NCI-H1694 (cell line): ENCODE measurements around the gene CXCL12.

Experiments used
- DNase-seq: peaks from one replicate; lab custom pipeline; 2025; lab: John Stamatoyannopoulos, UW

The CXCL12 gene

DNA sequence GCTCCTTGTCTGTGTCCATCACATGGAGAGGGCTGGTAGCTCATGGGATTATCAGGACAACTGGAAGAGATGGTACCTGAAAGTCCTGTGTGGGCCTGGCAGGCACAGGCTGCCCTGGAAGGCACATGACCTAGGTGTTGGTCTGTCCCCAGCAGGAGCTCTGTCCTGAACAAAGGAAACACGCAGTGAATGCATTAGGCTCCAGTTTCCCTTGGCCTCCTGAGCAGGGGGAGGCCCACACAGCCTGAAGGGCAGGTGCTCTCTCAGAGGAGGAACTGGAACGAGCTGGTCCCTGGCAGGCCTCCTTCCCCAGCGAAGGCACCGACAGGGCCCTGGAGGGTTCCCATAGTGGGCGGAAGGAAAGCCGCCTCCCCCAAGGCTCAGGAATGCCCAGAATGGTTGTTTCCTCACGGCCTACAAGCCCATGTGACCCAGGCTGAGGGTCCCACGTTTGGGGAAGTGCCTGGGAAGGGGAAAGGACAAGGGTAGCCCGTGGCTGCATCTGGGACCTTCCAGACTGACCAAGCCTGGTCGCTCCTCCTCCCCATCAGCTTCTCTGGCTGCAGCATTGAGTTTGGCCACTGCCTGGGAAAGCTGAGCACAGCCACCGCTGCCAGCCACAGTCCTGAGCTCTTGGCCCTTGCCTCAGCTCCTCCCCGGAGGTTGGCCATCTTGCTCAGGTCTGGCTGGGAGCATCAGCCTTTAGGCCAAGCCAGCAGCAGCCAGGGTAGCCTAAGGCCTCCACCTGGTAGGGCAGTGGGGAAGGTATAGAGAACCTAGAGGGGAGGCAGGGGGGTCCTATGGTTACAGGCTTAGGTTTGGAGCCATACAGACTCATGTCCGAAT lies 21.8 kb downstream of the CXCL12 start:
- no peak for DNase-seq

GRCh38 chr10:44361109-44361508 lies 23.8 kb downstream of the CXCL12 start:
- DNase-seq = no peak

DNA sequence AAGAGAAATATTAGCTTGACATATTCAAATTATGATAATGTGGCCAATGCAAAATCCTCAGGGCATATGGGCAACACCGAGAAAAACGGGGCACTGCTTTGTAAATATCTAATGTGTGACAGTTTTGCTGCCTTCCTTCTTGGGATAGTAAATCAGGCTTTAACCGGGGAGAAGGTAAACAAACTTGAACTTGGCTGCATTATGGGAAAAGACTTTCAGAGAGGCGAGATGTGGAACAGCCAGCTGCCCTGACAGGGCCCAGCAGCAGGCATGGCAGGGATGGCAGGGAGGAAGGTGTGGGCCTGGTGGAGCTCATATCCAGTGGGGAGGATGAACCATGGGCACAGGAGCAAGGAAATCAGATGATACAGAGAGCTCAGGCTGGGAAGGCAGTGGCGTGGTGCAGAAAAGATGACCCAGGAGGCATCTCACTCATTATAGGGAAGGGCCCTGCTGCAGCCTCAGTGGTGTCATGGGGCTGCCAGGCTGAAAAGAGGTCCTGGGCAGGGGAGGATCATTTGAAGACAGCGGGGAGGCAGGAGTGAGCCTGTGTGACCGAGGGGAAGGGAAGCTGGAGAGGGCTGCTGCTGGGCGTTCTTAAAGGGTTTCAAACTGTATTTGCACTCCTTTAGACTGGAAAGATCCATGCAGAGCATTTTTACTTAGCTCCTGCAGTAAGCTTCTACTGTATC lies 26.7 kb downstream of the CXCL12 start:
- DNase-seq = no peak

- no peak for DNase-seq
Measured at GRCh38 chr10:44357023-44357540, 27.8 kb downstream of the CXCL12 start.

- DNase-seq = no peak
Measured at GRCh38 chr10:44356139-44357022, 28.5 kb downstream of the CXCL12 start.

DNA sequence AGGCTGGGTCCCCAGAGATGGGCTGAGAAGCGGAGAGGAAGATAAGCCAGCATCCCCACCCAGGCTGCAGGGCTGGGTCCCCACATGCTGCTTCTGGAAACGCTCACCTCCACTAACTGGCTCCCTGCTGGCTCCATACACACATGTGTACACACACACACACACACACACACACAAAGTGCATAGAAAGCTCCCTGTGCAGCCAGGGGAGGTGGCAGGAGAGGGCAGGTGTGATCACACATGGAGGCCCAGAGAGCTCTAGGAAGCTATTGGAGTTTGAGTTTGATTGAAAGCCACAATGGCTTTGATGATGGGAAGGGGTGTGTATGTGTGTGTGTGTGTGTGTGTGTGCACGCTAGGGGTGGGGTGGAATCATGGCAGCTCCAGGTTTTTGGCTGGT lies 29.3 kb downstream of the CXCL12 start:
- DNase-seq = no peak

DNA sequence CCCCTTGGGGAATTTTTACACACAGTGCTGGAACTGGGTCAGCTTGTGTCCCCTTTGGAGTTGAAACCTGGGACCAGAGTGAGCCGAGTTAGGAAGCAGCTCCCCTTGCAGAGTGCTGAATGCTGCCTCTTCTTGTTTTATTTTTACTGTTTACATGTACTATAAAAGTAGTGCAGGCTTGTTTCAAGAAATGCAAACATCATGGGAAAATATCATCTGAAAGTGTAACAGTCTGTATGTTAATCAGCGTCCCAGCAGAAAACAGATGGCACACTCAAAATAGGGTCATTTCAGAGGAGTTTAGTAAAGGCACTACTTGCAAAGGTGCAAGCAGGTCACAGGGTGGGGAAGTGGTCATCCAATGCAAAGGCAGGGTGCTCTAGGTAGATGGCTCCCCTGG lies 30.1 kb downstream of the CXCL12 start:
- no peak for DNase-seq

DNA sequence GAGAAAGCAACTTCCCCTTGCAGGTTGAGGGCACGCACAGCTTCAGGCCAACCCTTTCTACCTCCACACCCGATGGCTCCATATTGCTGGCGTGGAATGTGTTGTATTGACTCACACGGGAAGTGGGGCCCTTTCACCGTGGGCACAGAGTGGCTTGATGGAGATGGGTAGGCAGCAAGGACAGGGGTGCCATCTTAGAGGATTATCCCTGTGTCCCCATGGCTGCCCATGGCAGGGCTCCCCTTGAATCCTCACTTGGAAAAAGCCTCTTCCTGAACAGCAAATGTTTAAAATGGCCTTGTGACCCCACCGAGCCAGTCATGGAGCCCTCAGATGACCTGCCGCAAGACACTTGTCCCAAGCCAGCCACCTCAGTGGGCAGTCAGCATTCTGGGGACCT lies 31.2 kb downstream of the CXCL12 start:
- no peak for DNase-seq

DNA sequence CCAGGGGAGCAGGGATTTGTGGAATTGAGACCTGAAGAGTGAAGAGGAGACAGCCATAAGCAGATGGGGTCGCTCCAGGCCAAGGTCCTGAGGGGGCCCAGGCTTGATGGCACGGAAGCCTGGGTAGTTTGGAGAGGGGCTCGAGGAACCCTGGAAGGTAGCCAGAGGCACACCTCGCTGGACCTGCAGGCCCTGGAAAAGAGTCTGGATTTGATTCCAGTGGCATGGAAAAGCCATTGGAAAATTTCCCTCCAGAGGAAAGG lies 31.8 kb downstream of the CXCL12 start:
- no peak for DNase-seq

DNA sequence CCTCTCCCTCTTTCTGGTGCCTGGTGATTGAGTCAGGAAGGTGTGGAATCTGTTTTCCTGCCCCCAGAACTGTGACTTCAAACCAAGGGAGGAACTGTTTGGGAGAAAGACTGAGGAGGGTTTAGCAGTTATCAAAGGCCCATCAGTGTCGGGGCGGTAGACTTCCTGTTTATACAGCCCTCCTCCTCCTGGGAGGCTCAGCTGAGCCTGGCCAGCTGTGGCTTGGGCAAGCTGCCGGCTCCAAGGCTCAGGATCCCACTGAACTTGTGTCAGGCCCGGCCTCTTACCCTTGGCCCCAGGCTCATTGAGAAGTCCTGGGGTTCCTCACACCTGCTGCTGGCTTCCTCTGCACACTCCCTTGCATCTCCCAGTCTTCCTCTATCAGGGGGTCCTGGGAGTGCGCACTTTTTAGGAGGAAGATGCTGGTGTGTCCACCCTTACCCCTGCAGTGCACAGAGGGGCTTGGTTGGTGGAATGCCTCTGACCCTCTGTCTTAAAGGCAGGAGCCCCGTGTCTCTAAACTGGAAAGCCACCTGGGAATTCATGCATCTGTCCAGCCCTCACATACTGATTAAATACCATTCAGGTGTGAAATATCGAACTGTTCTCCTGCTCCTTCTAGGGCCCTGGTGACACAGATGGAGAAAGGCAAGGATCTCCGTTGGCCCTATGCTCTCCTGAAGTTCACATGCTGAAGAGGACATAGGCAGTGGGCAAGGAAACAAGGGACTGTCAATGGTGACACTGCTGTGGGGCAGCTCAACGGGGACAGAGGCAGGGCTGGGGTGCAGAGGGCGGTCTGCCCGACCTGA lies 32.4 kb downstream of the CXCL12 start:
- DNase-seq = no peak

DNA sequence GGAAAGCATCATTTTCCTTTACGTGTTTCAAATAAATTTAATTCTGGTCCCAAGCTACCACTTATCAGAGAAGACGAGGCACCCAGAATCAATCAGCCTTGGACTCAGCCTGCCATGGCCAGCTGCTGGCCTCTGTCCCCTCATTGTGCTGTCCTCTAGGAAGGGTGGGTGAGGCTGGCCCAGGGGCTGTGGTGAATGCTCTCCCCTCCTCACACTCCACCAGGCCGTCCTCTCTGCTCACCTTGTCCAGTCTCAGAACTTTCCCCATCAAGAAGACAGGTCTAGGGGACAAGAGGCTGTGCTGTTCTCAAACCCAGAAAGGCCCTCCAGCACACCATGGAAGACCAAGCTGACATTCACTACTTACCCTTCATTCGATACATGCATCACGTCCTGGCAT lies 36.4 kb downstream of the CXCL12 start:
- DNase-seq = no peak

DNA sequence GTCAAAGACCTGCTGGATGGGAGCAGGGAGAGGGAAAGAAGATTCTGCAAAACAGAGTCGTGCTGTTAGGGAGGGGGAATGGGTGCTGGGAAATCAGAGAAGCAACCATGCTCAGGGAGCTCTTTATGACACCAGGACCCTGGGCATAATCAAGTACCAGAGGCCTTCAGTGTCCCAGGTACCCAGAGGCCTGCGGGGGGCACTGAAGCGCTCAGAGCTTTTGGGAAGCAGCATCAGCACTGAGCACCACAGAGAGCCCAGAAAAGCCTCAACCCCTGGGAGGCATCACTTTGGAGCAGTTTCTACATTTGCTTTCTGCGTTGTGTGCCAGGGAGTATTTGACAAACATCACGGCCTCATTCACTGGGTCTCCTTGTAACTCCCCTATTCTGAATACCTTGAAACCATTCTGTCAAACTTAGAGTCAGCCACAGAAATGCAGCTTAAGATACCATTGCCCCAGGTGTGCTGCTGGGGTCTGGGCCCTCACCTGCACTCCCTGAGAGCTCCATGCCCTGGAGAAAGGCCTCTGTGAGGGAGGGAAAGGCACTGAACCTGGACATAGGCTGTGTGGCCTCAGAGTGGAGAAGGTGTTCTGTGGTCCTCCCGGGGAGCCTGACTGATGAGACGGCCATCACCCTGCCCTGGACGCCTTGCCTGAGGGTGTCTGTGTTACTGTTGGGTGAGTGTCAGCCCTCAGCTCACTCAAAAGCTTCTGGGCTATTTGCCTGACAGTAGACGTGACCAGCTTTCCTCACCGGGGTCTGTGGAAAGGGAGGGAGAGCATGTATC lies 37.1 kb downstream of the CXCL12 start:
- DNase-seq = no peak

GRCh38 chr10:44344727-44345126 lies 40.2 kb downstream of the CXCL12 start:
- DNase-seq = no peak

DNA sequence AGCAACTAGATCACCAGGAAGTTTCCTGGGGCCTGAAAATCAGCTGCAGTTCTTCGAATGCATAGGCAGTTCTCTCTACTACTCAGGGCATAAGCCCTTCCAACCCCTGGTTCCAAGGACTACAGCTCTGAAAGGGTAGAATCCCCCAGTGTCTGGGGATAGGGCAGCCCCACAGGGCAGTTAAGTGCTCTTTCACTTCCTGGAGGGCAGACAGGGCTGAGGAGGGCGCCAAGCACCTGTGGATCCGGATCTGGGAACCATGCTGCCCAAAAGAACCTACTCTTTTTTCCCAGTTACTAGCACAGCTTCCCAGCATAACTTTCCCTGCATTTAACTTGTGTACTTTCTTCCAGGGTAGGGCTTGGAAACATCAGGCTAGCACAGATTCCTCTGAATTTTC lies 41.1 kb downstream of the CXCL12 start:
- no peak for DNase-seq

GRCh38 chr10:44341886-44342285 lies 43.0 kb downstream of the CXCL12 start:
- DNase-seq = no peak

DNA sequence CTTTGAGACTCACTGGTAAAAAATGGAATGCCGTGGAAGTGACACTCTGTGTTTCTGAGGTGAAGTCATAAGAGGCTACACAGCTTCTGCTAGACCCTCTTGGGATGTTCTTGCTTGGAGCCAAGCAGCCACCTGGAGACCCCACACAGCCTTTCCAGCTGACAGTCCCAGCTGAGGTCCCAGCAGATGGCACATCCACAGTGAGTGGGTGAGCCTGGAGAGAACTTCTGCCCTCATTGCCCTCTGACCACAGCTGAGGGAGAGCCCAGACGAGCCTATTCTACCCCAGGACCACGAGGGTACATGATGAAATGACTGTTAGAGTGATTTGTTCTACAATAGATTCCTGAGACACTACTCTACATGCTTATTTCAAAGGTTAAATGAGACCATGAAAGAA lies 44.3 kb downstream of the CXCL12 start:
- DNase-seq = no peak

GRCh38 chr10:44339218-44339617 lies 45.7 kb downstream of the CXCL12 start:
- DNase-seq = no peak

- no peak for DNase-seq
Measured at GRCh38 chr10:44337081-44337480, 47.8 kb downstream of the CXCL12 start.

DNA sequence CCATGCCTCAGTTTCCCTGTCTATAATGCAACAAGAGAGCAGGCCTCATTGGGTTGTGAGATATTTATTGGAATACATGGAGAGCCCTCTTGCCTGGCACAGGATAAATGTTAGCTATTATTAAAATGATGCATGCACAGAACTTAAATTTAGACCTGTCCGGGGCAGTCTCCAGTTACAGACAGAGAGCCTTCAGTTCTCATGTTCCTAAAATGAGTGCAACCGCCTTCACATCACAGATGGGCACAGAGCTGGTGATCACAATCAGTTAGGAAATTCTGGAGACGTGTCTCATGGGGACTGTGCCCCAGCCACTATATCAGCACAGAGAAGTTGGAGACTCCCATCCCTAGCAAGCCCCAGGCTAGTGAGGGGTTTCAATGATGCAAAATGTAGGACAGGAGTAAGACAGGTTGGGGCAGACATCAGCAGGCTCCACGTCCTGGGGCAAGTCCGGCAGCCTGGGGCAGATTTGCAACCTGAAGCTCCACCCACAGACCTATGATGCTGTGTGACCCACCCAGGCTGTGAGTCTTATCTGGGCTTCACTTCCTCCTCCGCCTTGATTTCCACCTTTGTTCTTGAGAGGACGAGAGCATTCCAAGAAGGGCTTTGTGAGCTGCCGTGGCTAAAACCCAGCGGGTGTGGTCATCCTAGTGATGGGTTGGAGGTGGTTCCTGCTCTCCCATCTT lies 49.4 kb downstream of the CXCL12 start:
- DNase-seq = no peak

- DNase-seq = no peak
Measured at GRCh38 chr10:44334621-44335184, 50.2 kb downstream of the CXCL12 start.
